PC-3 (cell line): Measurements from ENCODE around the gene SLC27A3.

ENCODE experiments used
- CTCF ChIP-seq: fragments of 300-600 bp; sonication (generic); conservative IDR thresholded peaks from 2 replicates; pipeline ENCODE4 v1.5.1; 2017; ENCODE audit warnings: antibody characterized with exemption, low read depth, mild to moderate bottlenecking, low read length
- EZH2 ChIP-seq: fragments of 300-600 bp; sonication (generic); IDR thresholded peaks from one replicate; pipeline ENCODE4 v1.6.1; 2017; ENCODE audit warnings: antibody characterized with exemption, mild to moderate bottlenecking, low read length; ENCODE audit not compliant: unreplicated experiment
- EZH2phosphoT487 ChIP-seq: fragments of 300-600 bp; sonication (generic); IDR thresholded peaks from 2 replicates; pipeline ENCODE4 v1.6.1; 2018; ENCODE audit warnings: mild to moderate bottlenecking, antibody characterized with exemption, low read length, borderline replicate concordance

GRCh38 chr1:153770797-153771196, 4.4 kb upstream of the SLC27A3 start:
- no peak for TF ChIP-seq CTCF
- TF ChIP-seq EZH2phosphoT487: no peak
- no peak for TF ChIP-seq EZH2
